Measurements from ENCODE around the gene ERI3.

The ERI3 gene

GRCh38 chr1:44297695-44298400, 57.2 kb downstream of the ERI3 start:
- 80 to 100% methylated on average over 1 of the region's 2 CpGs for WGBS, 2 experiments (ENCODE audit: insufficient coverage in 2 of 2)
- Histone ChIP-seq H3K9me3 (ENCODE audit: control insufficient read depth, low read length) (no peaks in the 10 kb centered on the region), H3K4me3 (ENCODE audit: extremely low read depth, insufficient read depth, low read length, poor library complexity, severe bottlenecking) (no peak overlapping the region), H3K27ac (ENCODE audit: low read depth, low read length, severe bottlenecking) (no peak overlapping the region), H3K4me1 (ENCODE audit: control insufficient read depth, insufficient read depth, low read length, poor library complexity, severe bottlenecking) (no peaks in the 10 kb centered on the region), H3K36me3 (ENCODE audit: control insufficient read depth, insufficient read depth, low read length) (peaks cover 34% of the 10 kb centered on the region)

DNA sequence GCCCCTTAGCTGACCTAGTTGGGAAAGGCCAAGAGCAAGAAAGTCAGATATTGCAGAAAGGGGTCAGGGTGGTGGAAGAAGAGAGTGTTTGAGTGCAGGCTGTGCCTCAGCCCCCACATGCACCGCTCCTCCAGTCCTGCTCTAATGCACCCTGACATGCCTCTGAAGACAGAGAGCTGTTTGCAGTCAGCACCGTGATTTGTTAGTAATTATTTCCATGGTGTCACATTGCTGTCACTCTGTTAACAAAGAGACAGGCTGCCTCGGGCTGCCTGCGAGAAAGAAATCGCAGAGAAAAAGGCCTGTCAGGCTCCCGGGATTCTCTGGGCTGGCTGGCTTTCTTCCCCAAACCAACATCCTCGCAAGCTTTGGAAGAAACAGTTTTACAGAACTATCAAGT, 58.3 kb downstream of the ERI3 start:
- Histone ChIP-seq H3K4me1 (ENCODE audit: control insufficient read depth, insufficient read depth, low read length, poor library complexity, severe bottlenecking) (no peaks in the 10 kb centered on the region), H3K27ac (ENCODE audit: low read depth, low read length, severe bottlenecking) (peak overlapping the region; percentile 25), H3K4me3 (ENCODE audit: extremely low read depth, insufficient read depth, low read length, poor library complexity, severe bottlenecking) (no peak overlapping the region), H3K36me3 (ENCODE audit: control insufficient read depth, insufficient read depth, low read length) (peaks cover 31% of the 10 kb centered on the region), H3K9me3 (ENCODE audit: control insufficient read depth, low read length) (no peaks in the 10 kb centered on the region)
- 78 to 84% methylated on average over 7 of the region's 7 CpGs for WGBS, 2 experiments (ENCODE audit: insufficient coverage in 2 of 2)

DNA sequence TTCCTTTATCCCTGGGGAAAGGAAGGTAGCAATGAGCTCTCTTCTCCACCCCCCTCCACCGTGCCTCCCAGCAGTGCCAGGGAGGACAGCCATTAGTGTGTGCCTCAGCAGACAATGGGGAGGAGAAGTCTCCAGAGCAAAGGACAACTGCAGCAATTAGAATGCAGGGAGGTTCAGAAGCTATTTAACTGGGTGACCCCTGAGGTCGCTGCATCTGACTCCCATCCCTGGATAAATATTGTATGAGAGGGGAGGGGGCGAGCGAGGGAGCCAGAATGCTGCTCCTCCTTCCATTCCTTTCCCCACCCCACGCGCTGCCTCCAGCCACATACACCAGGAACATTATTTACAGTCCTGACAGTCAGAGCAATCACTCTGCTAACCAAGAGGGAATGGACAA, 59.0 kb downstream of the ERI3 start:
- Histone ChIP-seq H3K9me3 (ENCODE audit: control insufficient read depth, low read length) (no peaks in the 10 kb centered on the region), H3K4me3 (ENCODE audit: extremely low read depth, insufficient read depth, low read length, poor library complexity, severe bottlenecking) (no peak overlapping the region), H3K4me1 (ENCODE audit: control insufficient read depth, insufficient read depth, low read length, poor library complexity, severe bottlenecking) (no peaks in the 10 kb centered on the region), H3K27ac (ENCODE audit: low read depth, low read length, severe bottlenecking) (no peak overlapping the region), H3K36me3 (ENCODE audit: control insufficient read depth, insufficient read depth, low read length) (peaks cover 30% of the 10 kb centered on the region)
- 80 to 100% methylated on average over 1 of the region's 6 CpGs for WGBS, 2 experiments (ENCODE audit: insufficient coverage in 2 of 2)

DNA sequence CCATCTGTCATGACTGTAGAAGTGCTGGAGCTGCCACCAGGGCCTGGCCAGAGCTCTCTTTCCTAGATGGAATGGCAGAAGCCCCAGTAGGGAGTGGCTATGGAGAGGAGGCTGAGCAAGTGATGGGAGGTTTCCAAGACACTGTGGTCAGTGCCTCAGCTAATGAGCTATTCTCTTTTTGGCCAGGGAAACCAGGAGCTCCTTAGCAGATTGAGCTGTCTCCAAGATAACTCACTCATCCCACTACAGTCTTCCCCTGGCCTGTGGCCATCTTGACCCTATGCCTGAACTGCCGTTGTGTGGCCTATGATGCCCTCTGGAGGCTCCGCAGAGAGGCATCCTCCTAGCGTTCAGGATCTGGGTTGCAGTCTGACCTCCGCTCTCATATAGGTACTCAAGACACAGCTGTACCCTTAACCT, 60.5 kb downstream of the ERI3 start:
- no peak overlapping the region for H3K4me3 ChIP-seq (ENCODE audit: extremely low read depth, insufficient read depth, low read length, poor library complexity, severe bottlenecking)
- no peak overlapping the region for H3K27ac ChIP-seq (ENCODE audit: low read depth, low read length, severe bottlenecking)
- H3K36me3 ChIP-seq (ENCODE audit: control insufficient read depth, insufficient read depth, low read length): peaks cover 37% of the 10 kb centered on the region
- WGBS, 2 experiments (ENCODE audit: insufficient coverage in 2 of 2): 56 to 57% methylated on average over 4 of the region's 4 CpGs
- H3K4me1 ChIP-seq (ENCODE audit: control insufficient read depth, insufficient read depth, low read length, poor library complexity, severe bottlenecking): no peaks in the 10 kb centered on the region
- H3K9me3 ChIP-seq (ENCODE audit: control insufficient read depth, low read length): no peaks in the 10 kb centered on the region

GRCh38 chr1:44293761-44294315, 61.2 kb downstream of the ERI3 start:
- Histone ChIP-seq H3K4me1 (ENCODE audit: control insufficient read depth, insufficient read depth, low read length, poor library complexity, severe bottlenecking) (no peaks in the 10 kb centered on the region), H3K9me3 (ENCODE audit: control insufficient read depth, low read length) (no peaks in the 10 kb centered on the region), H3K27ac (ENCODE audit: low read depth, low read length, severe bottlenecking) (no peak overlapping the region), H3K36me3 (ENCODE audit: control insufficient read depth, insufficient read depth, low read length) (peaks cover 39% of the 10 kb centered on the region), H3K4me3 (ENCODE audit: extremely low read depth, insufficient read depth, low read length, poor library complexity, severe bottlenecking) (no peak overlapping the region)
- 78 to 86% methylated on average over 7 to 8 of the region's 9 CpGs for WGBS, 2 experiments (ENCODE audit: insufficient coverage in 2 of 2)

DNA sequence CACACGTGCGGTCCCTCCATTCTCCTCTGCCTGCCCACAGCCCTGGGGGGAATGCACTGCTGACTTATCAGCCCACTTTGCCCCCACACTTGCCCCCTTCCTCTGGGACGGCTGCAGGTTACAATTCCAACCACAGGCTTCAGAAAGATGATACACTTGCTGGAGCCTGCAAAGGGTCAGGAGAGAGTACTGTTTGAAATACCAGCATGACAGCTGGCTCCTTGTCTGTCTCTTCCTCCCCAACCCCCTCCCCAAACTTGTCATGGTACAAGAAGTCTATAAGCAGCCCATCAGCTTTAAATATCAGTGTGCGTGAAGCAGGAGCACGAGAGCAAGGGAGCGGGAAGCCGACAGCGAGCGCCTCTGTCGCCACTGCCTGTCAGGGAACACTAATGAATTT, 62.4 kb downstream of the ERI3 start:
- Histone ChIP-seq H3K9me3 (ENCODE audit: control insufficient read depth, low read length) (no peaks in the 10 kb centered on the region), H3K4me3 (ENCODE audit: extremely low read depth, insufficient read depth, low read length, poor library complexity, severe bottlenecking) (no peak overlapping the region), H3K36me3 (ENCODE audit: control insufficient read depth, insufficient read depth, low read length) (peaks cover 38% of the 10 kb centered on the region), H3K4me1 (ENCODE audit: control insufficient read depth, insufficient read depth, low read length, poor library complexity, severe bottlenecking) (no peaks in the 10 kb centered on the region), H3K27ac (ENCODE audit: low read depth, low read length, severe bottlenecking) (no peak overlapping the region)
- WGBS, 2 experiments (ENCODE audit: insufficient coverage in 2 of 2): 95 to 100% methylated on average over 9 of the region's 10 CpGs

GRCh38 chr1:44290250-44291094, 64.6 kb downstream of the ERI3 start:
- Histone ChIP-seq H3K4me3 (ENCODE audit: extremely low read depth, insufficient read depth, low read length, poor library complexity, severe bottlenecking) (no peak overlapping the region), H3K36me3 (ENCODE audit: control insufficient read depth, insufficient read depth, low read length) (peaks cover 41% of the 10 kb centered on the region), H3K9me3 (ENCODE audit: control insufficient read depth, low read length) (no peaks in the 10 kb centered on the region), H3K4me1 (ENCODE audit: control insufficient read depth, insufficient read depth, low read length, poor library complexity, severe bottlenecking) (no peaks in the 10 kb centered on the region), H3K27ac (ENCODE audit: low read depth, low read length, severe bottlenecking) (no peak overlapping the region)
- WGBS, 2 experiments (ENCODE audit: insufficient coverage in 2 of 2): 70 to 78% methylated on average over 8 to 9 of the region's 11 CpGs

DNA sequence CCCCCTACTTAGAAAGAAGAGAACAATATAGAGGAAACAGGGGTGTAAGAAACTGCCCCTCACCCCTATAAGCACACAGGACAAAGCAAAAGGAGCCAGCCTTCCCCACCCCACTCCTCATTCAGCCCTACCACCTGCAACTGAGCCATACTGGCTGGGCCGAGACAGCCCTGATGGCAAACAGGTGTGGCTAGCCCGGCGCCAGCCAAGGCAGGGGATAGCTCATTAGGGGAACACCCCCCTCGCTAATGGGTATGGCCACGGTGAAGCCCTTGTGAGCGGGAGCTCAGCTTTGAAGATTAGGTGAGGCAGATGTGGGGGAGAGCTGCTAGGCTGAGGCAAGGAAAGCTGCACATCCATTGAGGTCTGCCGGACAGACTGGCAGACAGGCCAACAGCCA, 65.5 kb downstream of the ERI3 start:
- H3K4me1 ChIP-seq (ENCODE audit: control insufficient read depth, insufficient read depth, low read length, poor library complexity, severe bottlenecking): no peaks in the 10 kb centered on the region
- no peaks in the 10 kb centered on the region for H3K9me3 ChIP-seq (ENCODE audit: control insufficient read depth, low read length)
- peaks cover 41% of the 10 kb centered on the region for H3K36me3 ChIP-seq (ENCODE audit: control insufficient read depth, insufficient read depth, low read length)
- H3K27ac ChIP-seq (ENCODE audit: low read depth, low read length, severe bottlenecking): no peak overlapping the region
- no peak overlapping the region for H3K4me3 ChIP-seq (ENCODE audit: extremely low read depth, insufficient read depth, low read length, poor library complexity, severe bottlenecking)
- WGBS, 2 experiments (ENCODE audit: insufficient coverage in 2 of 2): 91 to 98% methylated on average over 6 to 7 of the region's 7 CpGs

DNA sequence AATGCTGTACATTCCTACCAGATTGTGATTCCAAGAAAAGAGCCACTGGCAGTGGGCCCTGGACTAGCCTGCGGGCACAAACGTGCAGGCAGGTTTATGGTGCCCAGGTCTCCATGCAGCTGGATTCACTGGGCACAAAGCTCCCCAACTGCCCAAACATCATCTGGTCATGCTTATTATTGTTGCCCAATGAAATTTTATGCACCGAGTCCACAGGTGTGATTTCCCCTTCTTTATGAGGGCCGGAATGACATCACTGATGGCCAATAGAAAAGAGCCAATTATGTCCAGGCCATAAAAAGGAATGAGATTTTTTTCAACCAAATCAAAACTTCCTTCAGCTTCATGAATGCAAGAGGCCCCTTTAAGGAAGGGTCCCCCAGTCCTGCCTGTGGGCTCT, 66.2 kb downstream of the ERI3 start:
- WGBS, 2 experiments (ENCODE audit: insufficient coverage in 2 of 2): 92 to 94% methylated on average over 3 to 4 of the region's 4 CpGs
- Histone ChIP-seq H3K36me3 (ENCODE audit: control insufficient read depth, insufficient read depth, low read length) (peaks cover 42% of the 10 kb centered on the region), H3K4me1 (ENCODE audit: control insufficient read depth, insufficient read depth, low read length, poor library complexity, severe bottlenecking) (no peaks in the 10 kb centered on the region), H3K9me3 (ENCODE audit: control insufficient read depth, low read length) (no peaks in the 10 kb centered on the region), H3K27ac (ENCODE audit: low read depth, low read length, severe bottlenecking) (no peak overlapping the region), H3K4me3 (ENCODE audit: extremely low read depth, insufficient read depth, low read length, poor library complexity, severe bottlenecking) (no peak overlapping the region)

DNA sequence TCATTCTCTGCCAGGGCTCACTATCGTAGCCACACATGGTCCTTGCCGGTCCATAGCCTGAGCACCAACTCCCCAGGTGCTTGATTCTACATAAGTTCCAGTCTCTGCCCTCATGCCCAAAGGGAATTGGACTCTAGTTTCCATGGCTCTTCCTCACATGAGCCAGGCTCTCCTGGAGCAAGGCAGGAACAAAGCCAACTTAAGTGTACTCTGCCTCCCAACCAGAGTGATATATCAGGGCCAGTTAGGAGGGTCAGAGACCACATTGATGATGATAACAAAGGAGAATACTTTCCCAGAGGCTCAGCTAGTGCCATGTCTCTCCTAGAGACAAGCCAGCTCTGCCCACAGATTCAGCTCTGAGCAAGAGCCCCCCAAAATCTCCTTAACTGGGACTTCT, 70.9 kb downstream of the ERI3 start:
- Histone ChIP-seq H3K27ac (ENCODE audit: low read depth, low read length, severe bottlenecking) (no peak overlapping the region), H3K36me3 (ENCODE audit: control insufficient read depth, insufficient read depth, low read length) (peaks cover 36% of the 10 kb centered on the region)

More for the DNA sequence above, 70.9 kb downstream of the ERI3 start:
- Histone ChIP-seq H3K9me3 (ENCODE audit: control insufficient read depth, low read length) (no peaks in the 10 kb centered on the region), H3K4me1 (ENCODE audit: control insufficient read depth, insufficient read depth, low read length, poor library complexity, severe bottlenecking) (no peaks in the 10 kb centered on the region), H3K4me3 (ENCODE audit: extremely low read depth, insufficient read depth, low read length, poor library complexity, severe bottlenecking) (no peak overlapping the region)
- WGBS, 2 experiments (ENCODE audit: insufficient coverage in 2 of 2): 94 to 100% methylated on average over 2 of the region's 2 CpGs
